CD4-positive, alpha-beta T cell treated with Interleukin-15 for 4 hours (primary cell): ENCODE results near the gene NFIA.

ENCODE experiments used
- DNase-seq: peaks from one replicate; pipeline ENCODE4 v3.0.0-alpha.2; 2020; ENCODE audit warnings: low spot score

Gene NFIA

GRCh38 chr1:61397935-61398334 lies 315.6 kb downstream of the NFIA start:
- DNase-seq: no peak

- no peak for DNase-seq
Observed at GRCh38 chr1:61399199-61399598, 316.8 kb downstream of the NFIA start.

GRCh38 chr1:61400131-61400770 lies 317.9 kb downstream of the NFIA start:
- DNase-seq: no peak

- DNase-seq: no peak
Observed at GRCh38 chr1:61400997-61401396, 318.6 kb downstream of the NFIA start.

- no peak for DNase-seq
Observed at GRCh38 chr1:61403679-61404596, 321.6 kb downstream of the NFIA start.

- no peak for DNase-seq
Observed at GRCh38 chr1:61404597-61405376, 322.4 kb downstream of the NFIA start.

GRCh38 chr1:61406467-61406866 lies 324.1 kb downstream of the NFIA start:
- no peak for DNase-seq

GRCh38 chr1:61412601-61413000 lies 330.2 kb downstream of the NFIA start:
- DNase-seq: no peak

- no peak for DNase-seq
Observed at GRCh38 chr1:61419196-61419595, 336.8 kb downstream of the NFIA start.

- DNase-seq: no peak
Observed at GRCh38 chr1:61419657-61420056, 337.3 kb downstream of the NFIA start.

- DNase-seq: no peak
Observed at GRCh38 chr1:61420243-61420642, 337.9 kb downstream of the NFIA start.

GRCh38 chr1:61420909-61421835 lies 338.8 kb downstream of the NFIA start:
- DNase-seq: no peak

GRCh38 chr1:61423643-61424042 lies 341.3 kb downstream of the NFIA start:
- no peak for DNase-seq

- DNase-seq: no peak
Observed at GRCh38 chr1:61424382-61424781, 342.0 kb downstream of the NFIA start.

- no peak for DNase-seq
Observed at GRCh38 chr1:61425040-61425439, 342.7 kb downstream of the NFIA start.

- no peak for DNase-seq
Observed at GRCh38 chr1:61426254-61426653, 343.9 kb downstream of the NFIA start.

GRCh38 chr1:61426885-61427284 lies 344.5 kb downstream of the NFIA start:
- no peak for DNase-seq

GRCh38 chr1:61427510-61427909 lies 345.1 kb downstream of the NFIA start:
- no peak for DNase-seq

- no peak for DNase-seq
Observed at GRCh38 chr1:61428146-61428545, 345.8 kb downstream of the NFIA start.

GRCh38 chr1:61432616-61433388 lies 350.4 kb downstream of the NFIA start:
- no peak for DNase-seq

- no peak for DNase-seq
Observed at GRCh38 chr1:61433646-61434045, 351.3 kb downstream of the NFIA start.
